ENCODE results near the gene HIGD1A. TPM values are rescaled to one million over a fixed set of nuclear protein-coding genes. Genes with fewer than 3 reads are reported as not detected.
"Not testable (repeated sequence)": the region's sequence is repeated elsewhere in the genome, so short reads cannot be mapped to it uniquely, and the experiment has no call there.

The HIGD1A gene
- total RNA-seq, 1 experiment from 2014 or later, result 77.6 TPM

DNA sequence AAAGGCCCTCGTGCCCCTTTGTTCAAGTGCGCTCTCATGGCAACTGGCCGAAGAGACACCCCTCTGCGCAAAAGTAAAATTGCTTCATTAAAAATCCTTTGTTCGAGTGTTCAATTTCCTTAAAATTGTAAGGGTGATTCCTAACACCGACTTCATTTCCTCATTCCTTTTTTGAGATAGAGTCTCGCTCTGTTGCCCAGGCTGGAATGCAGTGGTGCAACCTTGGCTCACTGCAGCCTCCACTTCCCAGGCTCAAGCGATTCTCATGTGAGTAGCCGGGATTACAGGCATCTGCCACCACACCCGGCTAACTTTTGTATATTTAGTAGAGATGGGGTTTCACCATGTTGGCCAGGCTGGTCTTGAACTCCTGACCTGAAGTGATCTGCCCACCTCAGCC, 6.4 kb upstream of the HIGD1A start:
- not testable (repeated sequence) for H3K9ac ChIP-seq (ENCODE audit: extremely low read depth, insufficient read length, low read length); H3K9me3 ChIP-seq (ENCODE audit: control insufficient read depth, low read depth, low read length); H3K79me1 ChIP-seq (ENCODE audit: insufficient read depth, low read depth, low read length, poor library complexity, severe bottlenecking); H3K4me3 Mint-ChIP-seq; H2BK120ac ChIP-seq (ENCODE audit: low read depth, low read length, poor library complexity, severe bottlenecking); H3K4me1 ChIP-seq (ENCODE audit: insufficient read depth, low read length); H3K18ac ChIP-seq (ENCODE audit: insufficient read length, low read depth, low read length); H4K5ac ChIP-seq (ENCODE audit: insufficient read length, low read depth, low read length); H2BK20ac ChIP-seq (ENCODE audit: low read depth, low read length, poor library complexity, severe bottlenecking); H3K27me3 ChIP-seq (ENCODE audit: insufficient read depth, low read length); H3K36me3 Mint-ChIP-seq (ENCODE audit: insufficient read depth in 1 of 3, low read depth in 3 of 3); H3K79me2 ChIP-seq (ENCODE audit: insufficient read depth, low read length); H3K4me2 ChIP-seq (ENCODE audit: insufficient read depth, insufficient read length, low read length); H2BK15ac ChIP-seq (ENCODE audit: low read depth, low read length); H3K27ac Mint-ChIP-seq; H2AK5ac ChIP-seq (ENCODE audit: insufficient read length, low read length); H3K4ac ChIP-seq (ENCODE audit: low read depth, low read length); H2AFZ ChIP-seq (ENCODE audit: low read length); H3T11ph ChIP-seq (ENCODE audit: low read length); H4K91ac ChIP-seq (ENCODE audit: insufficient read length, low read depth, low read length); H2BK12ac ChIP-seq (ENCODE audit: insufficient read length, low read depth, low read length); H3K23ac ChIP-seq (ENCODE audit: insufficient read length, low read depth, low read length); H4K8ac ChIP-seq (replicated peaks; ENCODE audit: insufficient read length, low read depth, low read length); H3K56ac ChIP-seq (ENCODE audit: insufficient read length, low read depth, low read length); DNase-seq; H3K23me2 ChIP-seq (ENCODE audit: insufficient read length, low read depth, low read length, poor library complexity, severe bottlenecking); H3K9me3 Mint-ChIP-seq; H2BK5ac ChIP-seq (ENCODE audit: insufficient read length, low read length); H3K14ac ChIP-seq (ENCODE audit: insufficient read depth, low read length); H3K27ac ChIP-seq (ENCODE audit: insufficient read length, low read depth, low read length); H4K20me1 ChIP-seq (ENCODE audit: control insufficient read depth, insufficient read depth, insufficient read length)
- Mint-ChIP-seq H3K27me3 (ENCODE audit: low read depth) (peaks cover 14% of the 10 kb centered on the region), H3K4me1 (peaks cover 23% of the 10 kb centered on the region in 2 experiments)
- no CpG with 5 or more reads among the region's 10 CpGs for WGBS (ENCODE audit: extremely low coverage, insufficient read length, low lambda C conversion rate)
